Measurements from ENCODE around the gene MYO15A.

MYO15A gene

GRCh38 chr17:18179804-18180203 lies 71.2 kb downstream of the MYO15A start:
- no peak for TF ChIP-seq CTCF (IDR thresholded peaks at IDR 0.05)
- H3K4me3 ChIP-seq: no peak overlapping the region
- H3K27ac ChIP-seq: no peak overlapping the region
- DNase-seq (ENCODE audit: low spot score): no peak

GRCh38 chr17:18181358-18181757 lies 72.8 kb downstream of the MYO15A start:
- H3K27ac ChIP-seq: peak overlapping the region; percentile 99
- no peak for TF ChIP-seq CTCF (IDR thresholded peaks at IDR 0.05)
- no peak overlapping the region for H3K4me3 ChIP-seq
- no peak for DNase-seq (ENCODE audit: low spot score)

- no peak for DNase-seq (ENCODE audit: low spot score)
- Histone ChIP-seq H3K27ac (peak overlapping the region; percentile 99), H3K4me3 (peak overlapping the region; percentile 89)
- no peak for TF ChIP-seq CTCF (IDR thresholded peaks at IDR 0.05)
Measured at GRCh38 chr17:18182110-18182977, 73.8 kb downstream of the MYO15A start.

GRCh38 chr17:18182978-18183333 lies 74.4 kb downstream of the MYO15A start:
- Histone ChIP-seq H3K27ac (peak overlapping the region; percentile 99), H3K4me3 (peak overlapping the region; percentile 89)
- TF ChIP-seq CTCF (IDR thresholded peaks at IDR 0.05): no peak
- DNase-seq (ENCODE audit: low spot score): peak; percentile 94

GRCh38 chr17:18183334-18184142 lies 75.0 kb downstream of the MYO15A start, which contains the start of gene ALKBH5:
ALKBH5 (plus strand) TSS chr17:18183828; CDS start chr17:18184244, 416 bp downstream.
- no peak for TF ChIP-seq CTCF (IDR thresholded peaks at IDR 0.05)

GRCh38 chr17:18184143-18185031 lies 75.8 kb downstream of the MYO15A start:
- peak; percentile 84 for DNase-seq (ENCODE audit: low spot score)
- Histone ChIP-seq H3K4me3 (peak overlapping the region; percentile 89), H3K27ac (peak overlapping the region; percentile 99)
- TF ChIP-seq CTCF (IDR thresholded peaks at IDR 0.05): no peak

More at GRCh38 chr17:18183334-18184142, 75.0 kb downstream of the MYO15A start, which contains the start of gene ALKBH5:
- Histone ChIP-seq H3K27ac (peak within 1 kb of the TSS; percentile 99), H3K4me3 (peak within 1 kb of the TSS; percentile 89)
- DNase-seq (ENCODE audit: low spot score): peak; percentile 98
